RCC 7860 (cell line): ENCODE measurements around the gene MIEN1.
A peak's percentile ranks its signal among the peaks of the same experiment; 100 is the strongest.
"Not testable (repeated sequence)": the region's sequence is repeated elsewhere in the genome, so short reads cannot be mapped to it uniquely, and the experiment has no call there.

ENCODE experiments used
- DNase-seq: peaks from one replicate; pipeline ENCODE4 v3.0.0-alpha.2; 2015; ENCODE audit warnings: low spot score
- FAIRE-seq: peaks from 2 replicates; lab custom pipeline; 2012; peaks lifted over from hg19 to GRCh38; lab: Jason Lieb, UNC

MIEN1 gene

GRCh38 chr17:39742126-39742855 lies 12.0 kb upstream of the MIEN1 start:
- DNase-seq, result no peak
- no peak for FAIRE-seq

GRCh38 chr17:39740357-39741111 lies 10.2 kb upstream of the MIEN1 start:
- FAIRE-seq (no peak), DNase-seq (peak; percentile 47)

DNA sequence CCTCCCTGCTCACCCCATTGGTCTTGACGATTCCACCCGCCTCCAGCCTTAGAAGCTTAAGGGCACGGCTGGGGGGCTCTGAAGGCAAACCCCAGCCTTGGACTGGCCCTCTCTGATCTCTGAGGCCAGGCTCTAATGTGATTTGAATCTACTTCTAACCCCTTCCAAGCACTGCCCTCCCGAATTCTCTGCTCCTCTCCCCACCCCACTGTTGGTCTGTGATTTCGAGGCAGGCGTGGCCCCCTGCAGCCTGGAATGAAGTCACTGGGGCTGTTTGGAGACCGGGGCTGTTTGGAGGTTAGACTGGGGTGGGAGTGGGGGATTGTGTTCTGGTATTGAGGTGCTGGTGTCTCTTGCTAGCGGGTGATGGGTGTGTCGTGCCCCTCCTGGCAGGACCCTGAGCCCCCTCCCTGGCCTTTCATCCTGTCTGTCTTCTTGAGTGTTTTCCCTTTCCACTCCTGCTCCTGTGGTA lies 9.6 kb upstream of the MIEN1 start:
- FAIRE-seq (no peak), DNase-seq (no peak)

DNA sequence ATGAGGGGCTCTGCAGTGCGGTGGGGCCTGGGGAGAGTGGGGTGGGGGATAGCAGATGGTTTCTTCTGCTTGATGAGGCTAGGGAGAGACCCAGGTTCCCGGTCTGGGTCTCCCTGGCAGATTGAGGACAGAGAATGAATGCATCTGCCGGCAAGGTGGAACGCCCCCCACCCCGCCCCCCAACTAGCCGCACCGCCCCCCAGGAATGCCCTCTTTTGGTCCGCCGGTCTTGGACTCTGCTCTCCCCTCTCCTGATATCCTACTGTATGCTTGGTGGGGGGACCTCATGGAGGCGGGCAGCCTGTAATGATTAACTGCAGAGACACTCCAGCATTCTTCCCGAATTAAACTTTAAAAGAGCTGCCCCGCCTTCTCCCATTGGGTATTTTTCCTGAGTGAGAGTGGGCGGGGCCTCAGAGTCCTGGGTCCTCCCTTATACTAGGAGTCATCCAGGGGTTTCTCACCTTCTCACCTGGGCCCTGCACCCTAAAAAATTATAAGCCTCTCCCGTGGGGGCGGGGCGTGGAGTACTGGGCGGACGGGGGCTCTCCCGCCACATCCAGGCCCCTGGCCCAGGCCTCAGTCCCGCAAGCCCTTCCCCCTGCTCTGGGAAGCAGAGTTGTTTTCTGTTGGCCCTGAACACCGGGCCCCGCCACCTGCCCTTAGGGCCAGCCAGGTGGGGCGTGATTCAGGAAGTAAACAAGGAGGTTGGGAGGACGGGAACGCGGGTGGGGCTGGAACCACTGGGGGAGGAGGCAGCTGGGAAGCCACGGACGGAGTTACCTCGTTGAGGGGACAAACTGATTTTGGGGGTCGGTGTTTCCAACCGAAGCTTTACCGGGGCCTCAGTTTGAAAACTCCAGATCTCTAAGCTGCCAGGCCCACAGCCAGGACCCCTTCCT lies 8.9 kb upstream of the MIEN1 start:
- peak; percentile 66 for DNase-seq
- peak; percentile 80 for FAIRE-seq

DNA sequence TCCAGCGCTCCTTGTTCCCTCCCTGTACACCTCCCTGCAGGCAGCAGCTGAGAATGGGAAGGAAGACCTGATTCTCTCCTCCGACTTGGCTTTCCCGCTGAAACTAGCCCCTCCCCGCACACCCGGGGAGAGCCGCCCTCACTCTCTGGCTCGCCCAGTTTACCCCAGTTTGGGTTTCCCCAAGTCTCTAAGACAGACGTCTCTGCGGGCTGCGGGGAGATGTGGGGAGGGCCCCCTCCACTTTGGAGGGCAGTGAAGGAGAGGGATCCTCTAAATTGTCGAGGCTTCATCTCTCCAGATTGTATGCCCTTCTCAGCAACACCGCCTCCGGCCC lies 8.2 kb upstream of the MIEN1 start:
- FAIRE-seq, result no peak
- DNase-seq, result no peak

- FAIRE-seq, result no peak
Observed at GRCh38 chr17:39737760-39738567, 7.6 kb upstream of the MIEN1 start, which contains the start of gene GRB7. GRB7 (plus strand) TSS chr17:39737938; CDS start chr17:39742302, 4,364 bp downstream.

GRCh38 chr17:39737206-39737759 lies 7.0 kb upstream of the MIEN1 start:
- no peak for FAIRE-seq
- no peak for DNase-seq

More at GRCh38 chr17:39737760-39738567, 7.6 kb upstream of the MIEN1 start, which contains the start of gene GRB7:
- no peak for DNase-seq

DNA sequence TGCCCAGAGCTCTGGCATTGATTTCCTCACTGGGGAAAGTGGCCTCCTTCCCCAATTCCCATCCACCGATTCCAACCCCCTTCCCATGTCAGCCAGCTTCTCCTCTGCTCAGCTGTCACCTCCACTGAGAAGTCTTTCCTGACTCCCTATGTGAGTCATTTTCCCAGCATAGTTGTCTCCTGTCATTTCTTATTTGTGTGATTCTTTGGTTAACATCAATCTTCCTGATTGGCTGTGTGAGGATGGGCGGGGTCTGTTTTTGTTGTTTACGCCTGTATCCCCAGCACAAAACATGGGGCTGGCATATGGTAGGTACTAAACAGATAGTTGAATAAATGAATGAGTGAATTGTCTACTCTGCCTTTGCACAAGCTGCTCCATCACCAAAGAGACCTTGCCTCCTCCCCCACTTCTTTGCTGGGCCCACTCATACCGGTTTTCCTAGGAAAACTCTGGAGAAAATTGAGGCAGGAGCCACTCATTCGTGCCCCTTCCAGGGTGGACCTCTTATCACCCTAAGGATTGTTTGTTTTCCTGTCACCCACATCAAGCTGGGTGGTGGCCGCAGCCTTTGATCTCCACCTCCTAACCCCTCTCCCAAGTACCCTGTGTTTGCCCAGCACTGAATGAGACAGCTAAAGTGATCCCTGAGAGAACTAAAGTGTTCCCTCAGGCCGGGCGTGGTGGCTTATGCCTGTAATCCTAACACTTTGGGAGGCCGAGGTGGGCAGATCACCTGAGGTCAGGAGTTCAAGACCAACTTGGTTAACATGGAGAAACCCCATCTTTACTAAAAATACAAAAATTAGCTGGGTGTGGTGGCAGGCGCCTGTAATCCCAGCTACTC lies 6.2 kb upstream of the MIEN1 start:
- DNase-seq (no peak), FAIRE-seq (no peak)

DNA sequence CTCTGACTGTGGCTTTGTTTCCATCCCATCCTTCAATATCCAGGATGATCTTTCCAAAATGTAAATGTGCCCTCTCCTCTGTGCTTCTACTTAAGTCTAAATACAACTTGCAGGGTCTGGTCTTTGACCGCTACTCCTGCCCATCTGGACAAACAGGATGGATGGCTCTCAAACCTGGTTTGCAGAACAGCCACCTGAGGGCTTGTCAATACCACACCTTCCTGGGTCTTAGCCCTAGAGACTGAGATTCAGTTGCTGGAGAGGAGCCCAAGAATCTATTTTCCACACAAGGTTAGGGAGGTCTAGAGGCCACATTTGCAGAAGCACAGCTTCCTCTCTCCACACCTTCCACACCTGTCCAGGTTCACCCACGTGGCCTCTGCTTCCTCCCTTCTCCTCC lies 5.5 kb upstream of the MIEN1 start:
- FAIRE-seq (no peak), DNase-seq (no peak)

- DNase-seq (no peak), FAIRE-seq (no peak)
Observed at GRCh38 chr17:39732586-39732985, 2.3 kb upstream of the MIEN1 start.

- DNase-seq, result no peak
Observed at GRCh38 chr17:39729280-39729851, 966 bp downstream of the MIEN1 start.

GRCh38 chr17:39727556-39727955 lies 2.8 kb downstream of the MIEN1 start:
- FAIRE-seq, result no peak
- DNase-seq, result no peak

More at GRCh38 chr17:39729280-39729851, 966 bp downstream of the MIEN1 start:
- FAIRE-seq, result no peak

DNA sequence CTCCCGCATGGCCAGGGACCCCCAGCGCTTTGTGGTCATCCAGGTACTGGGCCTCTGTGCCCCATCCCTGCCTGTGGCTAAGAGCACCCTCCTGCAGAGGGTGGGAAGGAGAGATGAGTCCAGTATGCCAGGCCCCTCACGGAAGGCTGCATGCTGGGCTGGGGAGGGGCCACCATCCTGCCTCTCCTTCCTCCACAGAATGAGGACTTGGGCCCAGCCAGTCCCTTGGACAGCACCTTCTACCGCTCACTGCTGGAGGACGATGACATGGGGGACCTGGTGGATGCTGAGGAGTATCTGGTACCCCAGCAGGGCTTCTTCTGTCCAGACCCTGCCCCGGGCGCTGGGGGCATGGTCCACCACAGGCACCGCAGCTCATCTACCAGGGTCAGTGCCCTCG lies 3.7 kb downstream of the MIEN1 start:
- no peak for FAIRE-seq
- no peak for DNase-seq

GRCh38 chr17:39725923-39726322 lies 4.4 kb downstream of the MIEN1 start:
- not testable (repeated sequence) for FAIRE-seq, DNase-seq

GRCh38 chr17:39724731-39725130 lies 5.6 kb downstream of the MIEN1 start:
- FAIRE-seq, result no peak

DNA sequence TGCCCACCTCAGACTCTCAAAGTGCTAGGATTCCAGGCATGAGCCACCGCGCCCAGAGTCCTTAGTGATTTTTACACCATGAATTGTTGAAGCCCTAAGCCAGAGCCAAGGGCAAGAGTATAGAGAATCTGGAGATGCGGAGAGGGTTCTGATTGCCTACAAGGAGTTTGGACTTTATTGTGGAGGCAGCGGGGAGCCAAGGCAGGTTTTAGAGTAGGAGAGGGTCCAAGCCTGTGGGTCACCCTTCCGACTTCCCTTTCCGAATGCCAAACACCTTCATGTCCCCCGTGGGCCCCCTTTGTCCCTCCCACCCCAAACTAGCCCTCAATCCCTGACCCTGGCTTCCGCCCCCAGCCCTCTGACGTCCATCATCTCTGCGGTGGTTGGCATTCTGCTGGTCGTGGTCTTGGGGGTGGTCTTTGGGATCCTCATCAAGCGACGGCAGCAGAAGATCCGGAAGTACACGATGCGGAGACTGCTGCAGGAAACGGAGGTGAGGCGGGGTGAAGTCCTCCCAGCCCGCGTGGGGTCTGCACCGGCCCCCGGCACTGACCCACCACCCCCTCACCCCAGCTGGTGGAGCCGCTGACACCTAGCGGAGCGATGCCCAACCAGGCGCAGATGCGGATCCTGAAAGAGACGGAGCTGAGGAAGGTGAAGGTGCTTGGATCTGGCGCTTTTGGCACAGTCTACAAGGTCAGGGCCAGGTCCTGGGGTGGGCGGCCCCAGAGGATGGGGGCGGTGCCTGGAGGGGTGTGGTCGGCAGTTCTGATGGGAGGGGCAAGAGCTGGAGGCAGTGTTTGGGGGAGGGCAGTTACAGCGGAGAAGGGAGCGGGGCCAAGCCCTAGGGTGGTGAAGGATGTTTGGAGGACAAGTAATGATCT lies 7.1 kb downstream of the MIEN1 start:
- FAIRE-seq (no peak), DNase-seq (no peak)

More at GRCh38 chr17:39724731-39725130, 5.6 kb downstream of the MIEN1 start:
- DNase-seq, result no peak

GRCh38 chr17:39722104-39722503 lies 8.2 kb downstream of the MIEN1 start:
- DNase-seq (no peak), FAIRE-seq (no peak)
